Hepatic stellate cell (primary cell): ENCODE results near the gene NAP1L2.
"Not testable (repeated sequence)": the region's sequence is repeated elsewhere in the genome, so short reads cannot be mapped to it uniquely, and the experiment has no call there.

Experiments used
- DNase-seq: peaks from one replicate; pipeline ENCODE4 v3.0.0; 2011; ENCODE audit warnings: low spot score

NAP1L2 gene

GRCh38 chrX:73214426-73215094 lies at the start of gene NAP1L2:
NAP1L2 (minus strand) TSS chrX:73214851; CDS start chrX:73214492, 359 bp downstream.
- no peak for DNase-seq

GRCh38 chrX:73262991-73263390 lies 48.3 kb upstream of the NAP1L2 start:
- no peak for DNase-seq

GRCh38 chrX:73239242-73239641 lies 24.6 kb upstream of the NAP1L2 start:
- DNase-seq = no peak

- no peak for DNase-seq
Observed at GRCh38 chrX:73217621-73218020, 3.0 kb upstream of the NAP1L2 start.

- no peak for DNase-seq
Observed at GRCh38 chrX:73215246-73215645, 595 bp upstream of the NAP1L2 start.

GRCh38 chrX:73213734-73214425 lies 771 bp downstream of the NAP1L2 start:
- no peak for DNase-seq

GRCh38 chrX:73206366-73206765 lies 8.3 kb downstream of the NAP1L2 start:
- no peak for DNase-seq

GRCh38 chrX:73182502-73183114 lies 32.0 kb downstream of the NAP1L2 start:
- no peak for DNase-seq

- not testable (repeated sequence) for DNase-seq
Observed at GRCh38 chrX:73168945-73169344, 45.7 kb downstream of the NAP1L2 start.
